HG02588 (cell line): Measurements from ENCODE around the gene MTMR2.

Experiments
- ATAC-seq: cut with Tn5 transposase; IDR thresholded peaks from one replicate; pipeline ENCODE4 v1.9.1; 2021; ENCODE audit warnings: mild to moderate bottlenecking, moderate library complexity; ENCODE audit not compliant: unreplicated experiment

The MTMR2 gene

DNA sequence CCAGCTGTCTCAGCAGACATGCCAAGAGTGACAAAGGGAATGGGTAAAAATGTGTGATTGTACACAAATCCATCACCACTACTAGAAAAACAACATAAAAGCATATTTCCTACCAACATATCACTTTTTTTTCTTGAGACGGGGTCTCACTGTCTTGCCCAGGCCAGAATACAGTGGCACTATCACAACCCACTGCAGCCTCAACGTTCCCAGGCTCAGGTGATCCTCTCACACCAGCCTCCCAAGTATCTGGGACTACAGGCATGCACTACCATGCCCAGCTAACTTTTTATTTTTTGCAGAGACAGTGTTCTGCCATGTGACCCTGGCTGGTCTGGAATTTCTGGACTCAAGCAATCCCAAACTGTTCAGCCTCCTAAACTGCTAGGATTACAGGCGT is 5.2 kb downstream of the MTMR2 start:
- no peak for ATAC-seq

- no peak for ATAC-seq
Measured at GRCh38 chr11:95918056-95918455, 5.9 kb downstream of the MTMR2 start.

DNA sequence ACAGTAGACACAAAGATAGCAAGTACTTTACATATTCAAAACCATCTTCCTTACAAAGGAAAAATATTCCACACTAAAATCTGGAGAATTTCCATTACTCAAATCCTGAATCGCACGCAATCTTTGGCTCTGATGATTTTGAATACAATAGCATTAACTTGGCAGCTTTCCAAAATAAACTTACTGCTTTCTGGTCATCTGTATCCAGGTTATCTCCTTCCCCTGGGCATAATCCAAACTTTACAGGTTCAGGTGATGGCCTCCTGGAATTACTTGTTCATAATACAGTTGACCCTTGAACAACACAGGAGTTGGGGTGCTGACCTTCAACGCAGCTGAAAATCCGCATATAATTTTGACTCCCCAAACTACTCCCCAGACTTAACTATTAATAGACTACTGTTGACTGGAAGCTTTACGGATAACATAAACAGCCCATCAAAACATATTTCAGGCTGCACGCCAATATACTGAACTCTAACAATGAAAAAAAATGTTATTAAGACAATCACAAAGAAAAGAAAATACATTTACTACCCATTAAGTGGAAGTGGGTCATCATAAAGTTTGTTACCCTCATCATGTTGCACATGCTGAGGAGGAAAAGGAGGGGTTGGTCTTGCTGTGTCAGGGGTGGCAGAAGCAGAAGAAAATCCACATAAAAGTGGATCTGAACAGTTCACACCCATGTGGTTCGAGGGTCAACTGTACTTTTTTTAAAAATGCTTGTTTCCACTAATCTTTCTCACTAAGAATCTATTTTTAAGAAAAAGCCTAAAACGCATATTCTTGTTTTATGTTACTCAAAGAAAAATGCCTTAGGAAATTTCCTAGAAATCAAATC is 6.5 kb downstream of the MTMR2 start:
- ATAC-seq, result no peak

- no peak for ATAC-seq
Measured at GRCh38 chr11:95916049-95916448, 7.9 kb downstream of the MTMR2 start.

DNA sequence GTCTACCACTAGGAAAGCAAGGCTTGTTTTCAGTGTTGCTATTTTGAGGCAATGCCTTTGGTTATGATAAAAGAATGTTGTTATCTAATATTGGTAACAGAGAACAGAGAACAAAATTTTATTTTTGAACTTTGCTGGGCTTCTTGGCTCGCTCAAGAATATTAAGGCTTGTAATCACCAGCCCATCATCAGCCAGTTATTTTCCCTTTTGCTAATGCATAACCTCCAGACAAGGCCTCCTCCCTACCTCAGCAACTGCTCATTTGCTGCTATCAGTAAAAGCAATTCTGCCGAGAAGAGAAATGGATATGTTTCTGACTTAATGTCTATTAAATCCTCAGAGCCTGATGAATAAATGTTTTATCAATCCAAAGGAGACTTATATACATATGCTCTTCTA is 8.9 kb downstream of the MTMR2 start:
- no peak for ATAC-seq

DNA sequence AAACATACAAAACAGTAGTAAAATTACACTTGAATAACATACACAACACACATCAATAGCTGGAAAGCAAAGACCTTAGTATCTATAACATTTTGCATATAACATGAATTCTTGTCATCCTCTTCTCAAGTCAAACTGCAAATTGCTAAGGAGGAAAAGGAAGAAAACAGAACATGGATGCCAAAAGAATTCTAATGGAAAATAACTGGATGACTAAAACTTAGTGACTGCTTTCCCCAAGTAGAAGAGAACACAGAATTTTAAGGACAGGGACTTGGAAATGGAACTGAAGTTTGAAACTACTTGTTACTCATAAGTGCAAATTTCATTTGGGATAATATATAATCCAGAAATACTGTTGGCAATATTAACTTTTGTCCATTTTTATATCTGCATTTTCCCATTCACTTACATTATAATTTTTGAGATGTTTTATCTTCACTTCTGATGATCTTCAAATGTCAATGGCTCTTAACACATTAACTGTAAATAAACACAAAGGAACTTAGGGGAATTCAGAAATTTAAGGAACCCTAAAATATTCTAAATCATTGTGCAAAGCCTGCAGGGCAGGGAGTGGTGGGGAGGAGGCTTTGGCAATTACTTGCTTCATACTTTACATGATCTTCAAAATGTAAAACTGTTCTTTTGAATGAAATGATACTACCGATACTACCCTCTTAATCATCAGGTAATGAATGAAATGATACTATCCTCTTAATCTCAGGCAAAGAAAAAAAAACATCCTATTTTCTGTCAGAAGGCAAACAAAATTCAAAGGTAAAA is 9.9 kb downstream of the MTMR2 start:
- no peak for ATAC-seq

DNA sequence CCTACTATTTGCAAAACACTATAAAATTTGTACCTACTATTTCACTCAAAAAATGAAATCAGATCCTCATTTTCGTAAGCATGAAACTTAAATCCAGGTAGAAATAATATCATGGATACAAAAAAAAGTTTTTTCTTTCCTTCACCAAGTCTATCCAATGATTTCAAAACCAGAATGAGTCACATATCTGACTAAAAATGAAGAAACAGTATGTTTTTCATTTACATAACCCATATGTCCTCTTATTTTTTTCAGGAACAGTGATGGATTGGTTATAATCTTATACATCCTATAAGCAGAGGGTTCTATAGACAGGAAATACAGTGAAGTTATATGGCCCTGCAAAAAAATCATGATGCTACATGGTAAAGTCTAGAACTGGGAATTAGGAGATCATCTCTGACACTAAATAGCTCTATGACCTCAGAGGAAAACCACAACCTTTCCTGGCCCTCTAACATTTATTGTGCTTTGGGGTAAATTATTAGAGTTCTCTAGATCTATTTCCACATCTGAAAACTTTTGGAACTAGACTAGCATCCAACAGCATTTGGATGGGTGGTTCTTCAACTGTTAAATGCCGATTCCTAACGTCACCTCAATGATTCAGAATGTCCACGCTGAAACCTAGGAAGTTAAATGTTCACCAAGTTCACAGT is 10.9 kb downstream of the MTMR2 start:
- no peak for ATAC-seq

- no peak for ATAC-seq
Measured at GRCh38 chr11:95911369-95911759, 12.5 kb downstream of the MTMR2 start.

DNA sequence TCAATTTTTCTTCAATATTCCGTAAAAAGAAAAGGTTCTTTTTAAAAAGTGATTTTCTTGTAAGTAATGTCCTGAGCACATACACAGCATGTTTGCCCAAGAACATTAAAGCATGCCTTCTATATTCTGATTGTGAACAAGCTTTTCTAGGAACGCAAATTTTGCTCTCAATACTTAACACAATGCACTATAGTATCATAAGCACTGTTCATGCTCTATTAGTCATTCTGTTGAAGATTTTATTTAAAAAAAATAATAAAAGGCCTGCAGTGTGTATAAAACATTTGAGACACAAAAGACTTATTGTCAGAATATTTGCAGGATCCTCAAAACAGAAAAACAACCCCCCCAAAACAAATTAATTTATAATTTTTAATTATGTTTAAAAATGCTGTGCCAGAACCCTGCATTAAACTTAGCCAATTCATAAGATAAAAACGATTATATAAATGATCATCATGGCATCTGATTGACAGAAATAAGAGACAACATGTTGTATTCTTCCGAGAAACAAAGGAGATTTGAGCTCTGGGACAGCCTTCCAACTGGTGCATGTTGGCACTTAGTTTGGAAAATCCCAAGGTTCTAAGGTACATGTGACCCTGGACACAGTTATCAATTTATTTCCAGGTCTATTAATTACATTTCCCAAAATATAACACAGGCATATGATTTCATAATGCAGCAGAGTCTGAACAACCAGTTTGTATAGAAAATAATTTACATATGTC is 13.1 kb downstream of the MTMR2 start:
- no peak for ATAC-seq

GRCh38 chr11:95908826-95909225 is 15.1 kb downstream of the MTMR2 start:
- ATAC-seq, result no peak

GRCh38 chr11:95907476-95907875 is 16.4 kb downstream of the MTMR2 start:
- no peak for ATAC-seq

GRCh38 chr11:95904009-95904650 is 19.8 kb downstream of the MTMR2 start:
- ATAC-seq, result no peak

GRCh38 chr11:95898782-95899181 is 25.1 kb downstream of the MTMR2 start:
- ATAC-seq, result no peak

DNA sequence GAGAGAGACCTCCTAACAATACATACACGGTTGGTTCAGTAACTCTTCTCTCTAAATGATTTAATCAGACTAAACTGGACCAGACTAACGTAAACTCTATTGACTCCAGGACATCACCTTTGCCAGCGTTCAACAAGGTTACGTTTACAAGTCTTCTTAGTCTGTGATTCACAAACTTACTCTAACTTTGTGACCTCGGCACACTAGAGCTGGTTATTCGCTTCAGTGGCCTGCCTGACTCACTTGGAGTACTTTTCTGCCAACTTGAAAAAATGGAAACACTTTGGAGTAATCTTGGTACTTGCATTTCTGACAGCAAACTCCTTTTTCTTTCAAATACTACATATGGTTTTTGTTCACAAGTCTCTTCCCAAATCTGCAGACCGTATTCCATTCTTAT is 26.2 kb downstream of the MTMR2 start:
- no peak for ATAC-seq

GRCh38 chr11:95895815-95896214 is 28.1 kb downstream of the MTMR2 start:
- no peak for ATAC-seq

GRCh38 chr11:95892892-95893570 is 30.9 kb downstream of the MTMR2 start:
- no peak for ATAC-seq

- no peak for ATAC-seq
Measured at GRCh38 chr11:95892492-95892891, 31.4 kb downstream of the MTMR2 start.

DNA sequence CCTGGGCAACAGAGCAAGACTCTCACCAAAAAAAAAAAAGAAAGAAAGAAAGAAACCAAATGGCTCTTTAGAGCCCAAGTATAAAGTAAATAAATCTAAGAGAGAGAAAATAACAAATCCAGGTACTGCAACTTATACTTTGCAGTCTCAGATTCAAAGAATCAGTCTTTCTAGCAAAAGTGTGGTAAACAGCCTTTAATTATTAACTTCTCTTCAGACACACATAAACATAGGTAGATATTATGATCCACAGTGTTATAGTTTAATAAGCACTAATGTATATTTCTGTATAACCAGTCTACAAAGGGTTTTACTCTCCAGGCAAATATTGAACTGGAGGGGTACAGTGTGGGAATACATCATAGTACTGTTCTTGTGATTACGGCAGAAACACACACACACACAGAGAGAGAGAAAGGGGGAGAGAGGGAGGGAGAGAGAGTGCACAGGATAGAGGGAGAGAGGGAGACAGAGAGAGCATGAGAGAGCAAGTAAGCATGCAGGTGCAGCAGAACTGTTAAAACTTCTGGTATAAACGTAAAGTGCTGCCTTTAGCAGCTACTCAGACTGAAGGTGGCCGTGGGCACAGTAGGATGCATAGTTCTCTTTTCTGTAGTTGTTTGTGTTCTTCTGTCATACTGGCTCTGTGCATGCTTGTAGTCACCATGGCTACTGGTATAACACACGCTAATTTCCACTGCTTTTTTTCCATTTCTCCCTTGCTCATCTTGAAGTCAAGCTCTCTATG is 32.3 kb downstream of the MTMR2 start:
- ATAC-seq, result no peak

- no peak for ATAC-seq
Measured at GRCh38 chr11:95888852-95889251, 35.1 kb downstream of the MTMR2 start.
